GM19238 (cell line): ENCODE measurements around the gene CLPTM1.
A peak's percentile ranks its signal among the peaks of the same experiment; 100 is the strongest.
"Not testable (repeated sequence)": the region's sequence is repeated elsewhere in the genome, so short reads cannot be mapped to it uniquely, and the experiment has no call there.

ENCODE experiments used
- DNase-seq: peaks from one replicate; pipeline ENCODE4 v3.0.0; 2011; ENCODE audit warnings: low spot score; ENCODE audit not compliant: insufficient read length

Gene CLPTM1

DNA sequence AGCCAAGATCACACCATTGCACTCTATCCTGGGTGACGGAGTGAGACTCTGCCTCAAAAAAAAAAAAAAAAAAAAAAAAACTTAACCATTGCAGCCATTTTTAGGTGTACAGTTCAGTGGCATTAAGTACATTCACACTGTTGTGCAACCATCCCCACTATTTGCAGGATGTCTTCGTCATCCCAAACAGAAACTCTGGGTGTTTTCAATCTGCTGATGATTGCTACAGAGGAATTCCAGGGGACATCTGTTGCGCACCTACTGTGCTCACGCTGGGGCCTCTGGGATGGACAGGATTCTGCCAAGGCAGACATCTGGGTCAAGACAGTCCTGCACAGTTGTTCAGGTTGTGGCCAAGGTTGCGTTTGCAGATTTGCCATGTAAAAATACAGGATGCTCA lies 15.5 kb upstream of the CLPTM1 start:
- no peak for DNase-seq

DNA sequence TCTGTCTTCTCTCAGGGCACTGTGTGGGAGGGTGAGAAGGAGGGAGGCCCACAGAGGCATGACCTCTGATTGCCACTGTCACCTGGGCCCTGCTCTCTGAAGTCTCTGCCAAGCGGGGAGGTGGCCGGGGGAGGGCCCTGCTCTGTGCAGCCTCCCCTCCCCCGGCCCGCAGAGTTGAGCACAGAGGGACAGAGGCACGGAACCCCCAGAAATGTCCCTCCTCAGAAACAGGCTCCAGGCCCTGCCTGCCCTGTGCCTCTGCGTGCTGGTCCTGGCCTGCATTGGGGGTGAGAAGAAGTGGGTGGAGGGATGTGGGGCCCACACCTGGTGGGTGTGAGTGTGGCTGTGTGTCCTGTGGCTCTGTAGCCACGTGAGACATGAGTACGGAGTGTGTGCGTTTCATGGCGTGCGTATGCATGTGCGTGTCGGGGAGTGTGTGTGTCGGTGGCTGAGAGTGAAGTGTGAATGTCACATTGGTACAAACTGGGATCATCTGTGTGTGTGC lies 13.1 kb upstream of the CLPTM1 start, which contains the start of gene APOC4:
Gene APOC4, plus strand, starts transcription at position 171 of the 505 bp plus-strand sequence. Its CDS starts 41 bp downstream, at position 212.
- DNase-seq = no peak

DNA sequence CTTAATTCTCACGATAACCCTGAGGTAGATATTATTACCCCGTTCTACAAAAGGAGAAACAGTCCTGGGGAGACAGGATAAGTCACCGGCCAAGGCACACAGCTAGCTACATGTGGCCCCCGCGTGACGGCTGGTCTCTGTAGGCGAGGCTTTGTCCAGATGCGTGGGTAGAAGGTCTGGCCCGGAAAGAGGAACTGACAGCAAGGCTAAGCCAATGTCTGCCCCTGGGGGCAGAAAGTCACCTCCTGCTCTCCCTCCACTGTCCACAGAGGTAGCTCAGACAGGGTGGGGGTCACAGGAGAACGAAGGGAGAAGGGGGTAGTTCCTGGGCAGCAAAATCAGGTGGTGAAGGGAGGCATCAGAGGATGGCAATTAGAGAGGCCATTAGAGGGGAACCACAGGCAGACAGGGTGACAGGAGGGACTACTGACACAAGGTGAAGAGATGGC lies 11.4 kb upstream of the CLPTM1 start:
- peak; percentile 59 for DNase-seq

DNA sequence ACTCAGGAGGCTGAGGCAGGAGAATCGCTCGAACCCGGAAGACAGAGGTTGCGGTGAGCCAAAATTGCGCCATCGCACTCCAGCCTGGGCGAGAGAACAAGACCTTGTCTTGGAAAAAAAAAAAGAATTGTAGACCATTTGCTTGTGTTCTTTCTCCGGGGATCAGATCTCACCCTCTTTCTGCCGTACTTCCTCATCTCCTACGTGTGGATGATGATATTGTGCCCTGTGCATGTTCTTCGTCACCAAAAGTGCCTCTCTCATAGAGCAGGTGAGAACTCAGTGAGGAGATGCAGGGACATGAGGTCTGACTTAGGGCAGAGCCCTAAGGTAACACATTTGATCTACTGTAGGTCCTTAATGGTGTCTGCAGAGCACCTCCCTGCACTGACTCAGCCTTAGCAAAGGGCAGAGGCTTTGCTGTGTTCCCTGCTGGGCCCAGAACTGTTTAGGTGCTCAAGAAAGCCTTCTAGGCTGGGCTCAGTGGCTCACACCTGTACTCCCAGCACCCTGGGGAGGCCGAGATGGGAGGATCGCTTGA lies 8.1 kb upstream of the CLPTM1 start:
- no peak for DNase-seq

DNA sequence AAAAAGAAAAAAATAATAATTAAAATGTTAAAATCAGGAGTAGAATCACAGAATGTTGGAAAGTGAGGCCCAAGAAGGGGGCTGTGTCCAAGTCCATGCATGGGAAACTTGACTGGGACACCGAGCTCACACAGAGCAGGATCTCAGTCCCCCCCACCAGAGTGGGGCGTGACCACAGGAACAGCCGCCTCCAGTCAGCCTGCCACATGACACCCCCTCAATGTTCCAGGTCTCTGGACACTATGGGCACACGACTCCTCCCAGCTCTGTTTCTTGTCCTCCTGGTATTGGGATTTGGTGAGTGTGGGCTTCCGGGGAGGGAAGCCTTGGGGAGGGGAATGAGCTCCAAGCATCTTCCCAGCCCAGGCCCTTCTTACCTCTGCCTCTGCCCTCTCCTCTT lies 6.9 kb upstream of the CLPTM1 start:
- DNase-seq = no peak

DNA sequence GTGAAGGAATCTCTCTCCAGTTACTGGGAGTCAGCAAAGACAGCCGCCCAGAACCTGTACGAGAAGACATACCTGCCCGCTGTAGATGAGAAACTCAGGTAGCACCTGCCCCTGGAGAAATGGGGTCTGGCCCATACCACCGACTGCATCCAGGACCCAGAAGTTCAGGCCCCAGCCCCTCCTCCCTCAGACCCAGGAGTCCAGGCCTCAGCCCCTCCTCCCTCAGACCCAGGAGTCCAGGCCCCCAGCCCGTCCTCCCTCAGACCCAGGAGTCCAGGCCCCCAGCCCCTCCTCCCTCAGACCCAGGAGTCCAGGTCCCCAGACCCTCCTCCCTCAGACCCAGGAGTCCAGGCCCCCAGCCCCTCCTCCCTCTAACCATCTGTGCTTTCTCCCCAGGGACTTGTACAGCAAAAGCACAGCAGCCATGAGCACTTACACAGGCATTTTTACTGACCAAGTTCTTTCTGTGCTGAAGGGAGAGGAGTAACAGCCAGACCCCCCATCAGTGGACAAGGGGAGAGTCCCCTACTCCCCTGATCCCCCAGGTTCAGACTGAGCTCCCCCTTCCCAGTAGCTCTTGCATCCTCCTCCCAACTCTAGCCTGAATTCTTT lies 6.3 kb upstream of the CLPTM1 start:
- DNase-seq = no peak

DNA sequence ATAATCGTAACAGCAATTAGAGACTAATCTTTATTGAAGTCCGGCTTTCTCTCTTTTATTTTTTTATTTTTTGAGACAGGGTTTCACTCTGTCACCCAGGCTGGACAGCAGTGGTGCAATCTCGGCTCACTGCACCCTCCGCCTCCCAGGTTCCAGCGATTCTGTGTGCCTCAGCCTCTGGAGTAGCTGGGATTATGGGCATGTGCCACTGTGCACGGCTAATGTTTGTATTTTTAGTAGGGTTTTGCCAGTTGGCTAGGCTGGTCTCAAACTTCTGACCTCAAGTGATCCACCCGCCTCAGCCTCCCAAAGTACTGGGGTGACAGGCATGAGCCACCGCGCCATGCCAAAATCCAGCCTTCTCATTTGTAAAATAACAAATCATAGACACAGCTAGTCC lies 5.6 kb upstream of the CLPTM1 start:
- no peak for DNase-seq

DNA sequence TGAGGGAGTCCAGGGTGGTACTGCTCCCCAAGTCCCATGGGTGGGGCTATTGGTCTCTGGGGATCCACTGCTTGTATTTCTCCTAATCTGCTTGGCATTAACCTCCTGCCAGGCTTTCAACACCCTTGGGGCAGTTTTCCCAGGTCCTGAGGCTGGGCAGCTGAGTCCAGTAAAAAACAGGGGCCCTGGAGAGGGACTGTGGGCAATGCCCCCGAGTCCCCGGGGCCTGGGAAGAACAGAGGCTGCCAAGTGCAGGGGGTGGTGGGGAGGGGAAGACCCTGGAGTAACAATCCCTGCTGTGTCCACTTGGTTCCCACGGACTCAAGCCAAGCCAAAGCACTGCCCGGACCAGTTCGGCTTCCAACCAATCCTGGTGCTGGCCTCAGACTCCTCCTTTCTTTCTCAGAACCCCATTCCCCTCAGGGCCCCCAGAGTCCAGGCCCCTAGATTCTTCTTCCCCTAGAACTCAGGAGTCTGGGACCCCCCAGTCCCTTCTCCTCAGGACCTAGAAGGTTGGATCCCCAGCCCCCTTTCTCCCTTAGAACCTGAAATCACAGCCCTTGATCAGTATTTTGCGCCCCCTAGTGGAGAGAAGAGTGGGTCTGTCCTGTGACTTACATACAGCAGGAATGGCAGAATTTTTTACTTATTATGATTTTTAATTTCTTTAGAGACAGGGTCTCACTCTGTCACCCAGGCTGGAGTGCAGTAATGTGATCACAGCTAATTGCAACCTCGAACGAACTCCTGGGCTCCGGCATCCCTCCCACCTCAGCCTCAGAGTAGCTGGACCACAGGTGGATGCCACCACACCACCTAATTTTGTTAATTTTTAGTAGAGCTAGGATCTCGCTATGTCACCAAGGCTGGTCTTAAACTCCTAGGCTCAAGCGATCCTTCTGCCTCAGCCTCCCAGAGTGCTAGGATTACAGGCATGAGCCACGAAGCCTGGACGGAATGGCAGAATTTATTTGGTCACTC lies 3.7 kb upstream of the CLPTM1 start:
- peak; percentile 55 for DNase-seq

DNA sequence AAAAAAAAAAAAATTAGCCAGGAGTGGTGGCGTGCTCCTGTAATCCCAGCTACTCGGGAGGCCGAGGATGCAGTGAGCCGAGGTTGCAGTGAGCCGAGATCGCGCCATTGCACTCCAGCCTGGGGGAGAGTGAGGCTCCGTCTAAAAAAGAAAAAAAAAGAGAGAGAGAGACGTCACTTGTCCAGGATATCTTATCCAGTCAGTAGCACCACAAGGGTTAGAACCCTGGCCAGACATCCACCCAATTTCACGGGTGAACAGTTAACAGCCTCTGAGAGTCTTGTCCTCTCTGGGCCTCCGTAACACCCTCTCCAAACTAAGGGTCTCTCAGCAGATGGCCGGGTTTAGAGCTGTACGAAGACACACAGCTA lies 917 bp upstream of the CLPTM1 start:
- DNase-seq = no peak

DNA sequence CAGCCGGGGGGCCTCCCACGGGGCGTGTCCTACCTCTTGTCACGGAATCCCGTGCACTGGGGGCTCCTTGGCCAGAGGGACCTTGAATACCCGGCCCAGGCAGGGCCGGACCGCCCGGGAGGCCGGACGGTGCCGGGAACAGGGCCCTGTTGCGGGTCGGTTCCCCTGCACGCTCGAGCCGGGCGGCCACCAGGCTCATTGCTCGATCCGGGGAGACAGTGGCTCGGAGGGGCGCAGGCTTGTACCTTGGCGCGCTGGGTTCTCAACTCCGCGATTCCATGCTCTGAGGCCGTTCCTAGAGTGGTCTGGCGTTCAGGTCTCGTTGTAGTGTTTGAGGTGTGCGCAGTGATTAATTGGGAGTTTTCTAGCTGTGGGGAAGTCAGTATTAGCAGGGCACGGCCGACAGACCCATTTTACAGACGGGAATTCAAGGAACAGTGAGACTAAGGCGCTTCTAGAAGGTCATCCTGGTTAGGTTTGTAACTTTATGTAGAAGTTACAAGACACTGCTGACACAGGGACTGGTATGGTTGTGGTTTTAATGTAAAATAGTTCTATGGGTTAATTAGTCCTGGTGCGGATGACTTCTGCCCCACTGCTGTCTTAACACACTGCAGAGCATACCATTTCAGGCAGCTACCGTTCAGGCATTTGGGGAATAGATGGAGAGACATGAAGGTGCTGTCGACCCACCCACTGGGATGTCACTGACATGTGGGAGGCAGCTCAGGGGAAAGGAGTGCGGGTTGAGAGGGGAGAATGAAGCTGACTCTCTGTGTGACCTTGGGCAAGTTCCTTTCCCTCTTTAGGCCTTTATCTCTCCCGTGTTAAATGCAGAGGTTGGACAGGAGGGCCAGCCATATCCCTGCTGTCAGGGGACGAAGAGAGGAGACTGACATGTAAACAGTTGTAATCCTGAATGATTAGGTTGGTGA lies 592 bp downstream of the CLPTM1 start:
- DNase-seq = no peak

DNA sequence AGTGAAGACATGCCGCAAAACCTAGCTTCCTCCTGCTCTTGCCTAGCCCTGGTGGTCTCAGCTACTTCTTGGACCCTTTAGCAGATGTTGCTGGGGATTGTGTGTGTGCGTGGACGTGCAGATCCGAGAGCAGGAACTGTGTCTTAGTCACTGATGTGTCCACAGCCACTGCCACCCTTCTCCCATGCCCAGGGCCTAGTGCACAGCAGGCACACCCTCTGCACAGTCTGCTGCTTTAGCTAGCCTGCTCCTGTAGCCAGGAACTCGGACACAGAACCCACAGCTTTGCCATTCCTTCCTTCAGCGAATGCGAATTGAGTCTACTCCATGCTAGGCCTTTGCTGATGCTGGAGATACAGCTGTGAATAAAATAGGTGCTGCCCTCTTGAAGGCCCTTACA lies 2.3 kb downstream of the CLPTM1 start:
- no peak for DNase-seq

DNA sequence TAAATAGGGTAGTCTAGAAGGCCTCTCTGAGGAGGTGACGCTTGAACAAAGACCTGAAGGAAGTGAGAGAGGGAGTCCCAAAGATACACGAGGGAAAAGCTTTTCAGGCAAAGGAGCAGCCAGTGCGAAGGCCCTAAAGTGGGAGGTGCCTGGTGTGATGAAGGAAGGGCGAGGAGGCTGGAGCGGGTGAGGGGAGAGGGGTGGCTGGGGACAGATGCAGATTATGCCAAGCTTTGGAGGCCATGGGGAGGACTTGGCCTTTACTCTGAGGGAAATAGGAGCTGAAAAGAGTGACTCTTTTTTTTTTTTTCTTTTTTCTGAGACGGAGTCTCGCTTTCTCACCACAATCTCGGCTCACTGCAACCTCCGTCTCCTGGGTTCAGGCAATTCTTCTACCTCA lies 2.9 kb downstream of the CLPTM1 start:
- no peak for DNase-seq

DNA sequence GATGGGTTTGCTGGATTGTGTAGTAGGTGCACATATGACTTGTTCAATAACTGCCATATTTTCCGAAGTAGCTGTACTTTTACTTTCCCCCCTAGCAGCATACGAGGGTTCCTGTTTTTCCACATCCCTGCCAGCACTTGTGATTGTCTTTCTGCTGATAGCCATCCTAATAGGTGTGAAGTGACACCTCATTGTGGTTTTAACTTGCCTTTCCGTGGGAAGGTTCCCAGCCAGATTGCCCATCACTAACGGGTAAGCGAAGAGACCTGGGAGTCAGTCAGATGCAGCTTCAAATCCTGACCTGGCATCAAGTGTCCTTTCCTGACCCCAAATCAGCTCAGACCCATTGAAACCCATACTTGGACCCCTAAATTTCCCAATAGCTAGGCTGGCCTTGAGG lies 4.5 kb downstream of the CLPTM1 start:
- no peak for DNase-seq

DNA sequence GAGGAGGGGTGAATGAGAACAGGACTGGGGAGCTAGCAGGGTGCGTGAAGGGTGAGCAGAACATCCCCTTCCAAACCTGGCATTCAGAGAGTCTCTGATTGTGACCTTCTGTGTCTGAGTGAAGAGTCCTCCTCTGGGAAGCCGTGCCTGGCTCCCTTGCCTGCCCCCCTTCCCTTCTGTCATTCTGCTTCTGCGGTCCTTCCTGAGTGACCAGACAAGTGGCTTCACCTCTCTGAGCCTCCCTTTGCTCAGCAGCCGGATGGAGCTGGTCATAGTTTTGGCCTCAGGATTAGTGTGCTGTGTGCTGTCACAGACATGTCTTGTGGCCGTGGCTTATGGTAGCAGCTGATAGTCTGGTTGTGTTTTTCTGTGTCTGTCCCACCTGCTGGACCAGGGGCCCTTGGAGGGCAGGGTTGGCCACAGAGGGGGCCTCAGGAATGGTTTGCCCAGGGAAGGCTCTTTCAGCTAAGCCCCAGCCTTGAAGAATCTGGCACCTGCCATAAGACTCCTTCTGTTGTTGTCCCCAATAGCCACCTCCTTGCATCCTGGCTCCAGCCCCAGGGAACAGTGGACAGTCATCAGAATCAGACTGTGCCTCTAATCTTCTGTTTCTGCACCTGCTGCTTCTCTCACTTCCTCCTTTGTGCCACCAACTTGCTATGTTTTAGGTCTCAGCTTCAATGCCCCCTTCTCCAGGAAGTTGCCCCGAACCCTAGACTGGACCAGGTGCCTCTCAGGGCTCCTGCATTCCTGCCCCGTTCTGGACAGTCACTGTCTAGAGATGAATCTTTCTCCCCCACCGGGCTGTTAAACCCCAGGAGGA lies 5.9 kb downstream of the CLPTM1 start:
- DNase-seq = no peak

DNA sequence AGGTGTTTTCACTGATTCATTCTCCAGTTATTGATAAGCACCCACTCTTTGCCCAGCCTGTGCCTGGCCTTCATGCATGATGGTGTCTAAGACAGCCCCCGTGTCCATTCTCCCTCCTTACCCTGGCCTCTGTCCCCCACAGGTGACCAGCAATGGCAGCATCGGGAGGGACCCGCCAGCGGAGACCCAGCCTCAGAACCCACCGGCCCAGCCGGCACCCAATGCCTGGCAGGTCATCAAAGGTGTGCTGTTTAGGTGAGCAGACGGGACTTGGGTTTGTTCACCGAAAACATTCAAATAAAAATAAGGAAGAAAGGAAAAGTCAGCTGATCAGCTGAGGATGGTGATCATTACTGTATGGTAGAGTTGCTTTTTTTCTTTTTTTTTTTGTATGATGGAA lies 6.6 kb downstream of the CLPTM1 start:
- no peak for DNase-seq

DNA sequence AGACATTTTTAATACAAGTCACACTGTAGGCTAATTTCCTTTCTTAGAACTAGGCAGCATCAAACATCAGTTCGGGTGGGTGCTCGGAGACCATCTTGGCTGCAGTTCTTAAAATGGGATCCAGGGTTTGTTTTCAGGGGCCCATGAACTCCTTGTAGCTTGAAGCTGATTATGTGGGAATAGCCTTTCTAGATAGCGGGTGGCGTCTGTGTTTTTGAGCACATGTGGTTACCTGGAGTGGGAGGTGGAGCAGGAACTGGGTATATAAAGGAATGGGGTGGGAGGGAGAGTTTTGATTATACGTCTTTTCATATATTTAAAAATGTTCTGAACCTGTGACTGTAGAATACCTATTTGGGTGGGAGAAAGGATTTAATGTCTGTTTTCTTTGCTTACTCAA lies 12.9 kb downstream of the CLPTM1 start:
- DNase-seq = no peak

DNA sequence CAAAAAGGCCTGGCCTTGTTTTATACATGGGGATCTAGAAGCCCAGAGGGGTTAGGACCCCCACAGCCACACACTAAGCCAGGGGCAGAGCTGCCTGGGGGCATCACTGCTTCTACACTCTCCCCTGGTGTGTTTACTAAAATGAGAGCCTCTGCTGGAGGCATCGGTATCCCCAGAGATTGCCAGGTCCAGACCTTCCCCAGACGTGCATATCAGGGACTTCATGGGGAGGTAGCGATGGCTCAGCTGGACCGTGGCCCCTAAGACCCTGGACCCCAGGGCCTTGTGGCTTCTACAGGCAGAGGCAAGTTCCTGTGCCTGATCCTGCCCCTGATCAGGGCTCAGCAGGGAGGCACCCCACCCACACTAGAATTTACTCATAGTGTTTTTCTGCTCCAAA lies 13.5 kb downstream of the CLPTM1 start:
- DNase-seq = no peak

DNA sequence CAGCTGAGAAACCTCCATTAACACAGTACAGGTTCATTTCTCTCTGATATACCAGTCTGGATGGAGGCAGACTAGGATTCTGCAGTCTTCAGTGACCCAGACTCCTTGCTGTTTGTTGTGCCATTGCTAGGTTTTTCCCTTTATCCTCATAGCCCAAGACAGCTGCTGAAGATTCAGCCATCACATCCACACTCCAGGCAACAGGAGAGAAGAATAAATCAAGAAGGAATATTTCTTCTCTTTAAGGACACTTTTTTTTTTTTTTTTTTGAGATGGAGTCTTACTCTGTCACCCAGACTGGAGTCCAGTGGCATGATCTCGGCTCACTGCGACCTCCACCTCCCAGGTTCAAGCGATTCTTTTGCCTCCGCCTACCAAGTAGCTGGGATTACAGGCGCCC lies 14.3 kb downstream of the CLPTM1 start:
- DNase-seq = no peak

DNA sequence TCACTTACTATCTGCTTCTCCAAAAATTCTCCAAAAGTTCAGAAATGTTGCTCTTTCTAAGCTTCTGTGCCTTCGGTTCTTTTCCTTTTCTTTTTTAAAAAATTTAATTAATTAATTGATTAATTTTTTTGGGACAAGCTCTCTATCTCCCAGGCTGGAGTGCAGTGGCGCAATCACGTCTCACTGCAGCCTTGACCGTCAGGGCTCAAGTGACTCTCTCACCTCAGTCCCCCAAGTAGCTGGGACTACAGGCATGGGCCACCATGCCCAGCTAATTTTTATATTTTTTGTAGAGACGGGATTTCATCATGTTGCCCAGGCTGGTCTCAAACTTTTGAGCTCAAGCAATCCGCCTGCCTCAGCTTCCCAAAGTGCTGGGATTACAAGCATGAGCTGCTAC lies 16.3 kb downstream of the CLPTM1 start:
- not testable (repeated sequence) for DNase-seq

DNA sequence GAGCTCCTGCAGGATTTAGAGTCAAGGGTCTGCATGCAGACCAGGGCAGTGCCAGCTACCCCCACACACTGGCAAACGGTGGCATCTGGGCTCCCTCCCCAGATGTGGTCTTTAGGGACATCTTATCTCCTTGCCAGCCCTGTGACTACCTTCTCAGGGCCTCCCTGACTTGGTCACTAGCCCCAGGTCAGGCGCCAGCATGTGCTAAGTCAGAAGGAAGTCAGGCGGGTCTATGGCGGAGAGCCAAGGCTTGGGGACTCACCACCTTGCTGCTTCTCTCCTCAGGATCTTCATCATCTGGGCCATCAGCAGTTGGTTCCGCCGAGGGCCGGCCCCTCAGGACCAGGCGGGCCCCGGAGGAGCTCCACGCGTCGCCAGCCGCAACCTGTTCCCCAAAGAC lies 17.6 kb downstream of the CLPTM1 start:
- no peak for DNase-seq
